GM19452 (cell line): ENCODE data around the gene BCAS3.
"Not testable (repeated sequence)": the region's sequence is repeated elsewhere in the genome, so short reads cannot be mapped to it uniquely, and the experiment has no call there.

Source experiments
- ATAC-seq: cut with Tn5 transposase; IDR thresholded peaks from one replicate; pipeline ENCODE4 v1.9.1; 2021; ENCODE audit not compliant: unreplicated experiment

BCAS3 gene

GRCh38 chr17:60743799-60744198 is 66.1 kb downstream of the BCAS3 start:
- ATAC-seq, result no peak

- ATAC-seq, result no peak
Measured at GRCh38 chr17:60744355-60744966, 66.8 kb downstream of the BCAS3 start.

- no peak for ATAC-seq
Measured at GRCh38 chr17:60745544-60745943, 67.9 kb downstream of the BCAS3 start.

GRCh38 chr17:60747069-60747808 is 69.6 kb downstream of the BCAS3 start:
- no peak for ATAC-seq

GRCh38 chr17:60748204-60748603 is 70.6 kb downstream of the BCAS3 start:
- no peak for ATAC-seq

GRCh38 chr17:60749050-60749449 is 71.4 kb downstream of the BCAS3 start:
- no peak for ATAC-seq

GRCh38 chr17:60749708-60750107 is 72.1 kb downstream of the BCAS3 start:
- no peak for ATAC-seq

GRCh38 chr17:60750640-60751039 is 73.0 kb downstream of the BCAS3 start:
- no peak for ATAC-seq

- no peak for ATAC-seq
Measured at GRCh38 chr17:60751884-60752283, 74.2 kb downstream of the BCAS3 start.

GRCh38 chr17:60752873-60753577 is 75.4 kb downstream of the BCAS3 start:
- no peak for ATAC-seq

GRCh38 chr17:60754057-60754604 is 76.5 kb downstream of the BCAS3 start:
- no peak for ATAC-seq

GRCh38 chr17:60756798-60757197 is 79.1 kb downstream of the BCAS3 start:
- not testable (repeated sequence) for ATAC-seq

GRCh38 chr17:60757437-60757836 is 79.8 kb downstream of the BCAS3 start:
- no peak for ATAC-seq

- no peak for ATAC-seq
Measured at GRCh38 chr17:60759756-60760155, 82.1 kb downstream of the BCAS3 start.

GRCh38 chr17:60761301-60761700 is 83.7 kb downstream of the BCAS3 start:
- ATAC-seq, result not testable (repeated sequence)

GRCh38 chr17:60766778-60767190 is 89.1 kb downstream of the BCAS3 start:
- no peak for ATAC-seq

- ATAC-seq, result no peak
Measured at GRCh38 chr17:60767744-60768308, 90.2 kb downstream of the BCAS3 start.

GRCh38 chr17:60769327-60769726 is 91.7 kb downstream of the BCAS3 start:
- ATAC-seq, result no peak

- ATAC-seq, result no peak
Measured at GRCh38 chr17:60770946-60771422, 93.3 kb downstream of the BCAS3 start.

GRCh38 chr17:60771621-60772020 is 94.0 kb downstream of the BCAS3 start:
- ATAC-seq, result not testable (repeated sequence)

GRCh38 chr17:60773552-60773951 is 95.9 kb downstream of the BCAS3 start:
- no peak for ATAC-seq
